AG04450 (cell line): ENCODE data around the gene ABTB2. TPM values are rescaled to one million over a fixed set of nuclear protein-coding genes. Genes with fewer than 3 reads are reported as not detected.

Source experiments
- CTCF ChIA-PET: fragments of 300-600, 350-600 bp; formaldehyde crosslinking; extraction: SDS; loops from one replicate; lab custom pipeline; 2022; ENCODE audit warnings: antibody characterized with exemption, inconsistent platforms; lab: Charles Lee
- POLR2A ChIA-PET: fragments of 350-600 bp; formaldehyde crosslinking; extraction: SDS; loops from one replicate; lab custom pipeline; 2021; ENCODE audit warnings: antibody characterized with exemption, inconsistent platforms; lab: Yijun Ruan, JAX
- DNase-seq: peaks from one replicate; pipeline ENCODE4 v3.0.0-alpha.2; 2011; ENCODE audit warnings: low read depth, low spot score
- H3K27ac ChIP-seq: one replicate; pipeline ENCODE4 v1.5.1; 2012; ENCODE audit warnings: low read depth, low read length, control low read depth
- H3K27me3 ChIP-seq: one replicate; pipeline ENCODE4 v1.6.0; 2012; ENCODE audit warnings: low read length; ENCODE audit not compliant: control insufficient read depth, insufficient read depth
- H3K4me3 ChIP-seq: 2 replicates; pipeline ENCODE4 v1.5.1; 2011; ENCODE audit warnings: mild to moderate bottlenecking, low read depth, low read length, control low read depth
- H3K9me3 ChIP-seq: 2 replicates; pipeline ENCODE4 v1.5.1; 2012; ENCODE audit warnings: low read length; ENCODE audit not compliant: control insufficient read depth, insufficient read depth
- CTCF ChIP-seq: IDR thresholded peaks from 2 replicates; pipeline ENCODE4 v1.5.1; 2011; ENCODE audit warnings: low read depth, low read length, control low read depth, inconsistent platforms
- polyA plus RNA-seq: library from polyadenylated mRNA; depleted of rRNA; stranded (reverse); fragments of >200 nt; gene quantifications from 2 replicates; pipeline ENCODE4 v1.2.3, GENCODE V29; 2011

ABTB2 gene
- polyA plus RNA-seq, 1 experiment: 0.43 TPM

DNA sequence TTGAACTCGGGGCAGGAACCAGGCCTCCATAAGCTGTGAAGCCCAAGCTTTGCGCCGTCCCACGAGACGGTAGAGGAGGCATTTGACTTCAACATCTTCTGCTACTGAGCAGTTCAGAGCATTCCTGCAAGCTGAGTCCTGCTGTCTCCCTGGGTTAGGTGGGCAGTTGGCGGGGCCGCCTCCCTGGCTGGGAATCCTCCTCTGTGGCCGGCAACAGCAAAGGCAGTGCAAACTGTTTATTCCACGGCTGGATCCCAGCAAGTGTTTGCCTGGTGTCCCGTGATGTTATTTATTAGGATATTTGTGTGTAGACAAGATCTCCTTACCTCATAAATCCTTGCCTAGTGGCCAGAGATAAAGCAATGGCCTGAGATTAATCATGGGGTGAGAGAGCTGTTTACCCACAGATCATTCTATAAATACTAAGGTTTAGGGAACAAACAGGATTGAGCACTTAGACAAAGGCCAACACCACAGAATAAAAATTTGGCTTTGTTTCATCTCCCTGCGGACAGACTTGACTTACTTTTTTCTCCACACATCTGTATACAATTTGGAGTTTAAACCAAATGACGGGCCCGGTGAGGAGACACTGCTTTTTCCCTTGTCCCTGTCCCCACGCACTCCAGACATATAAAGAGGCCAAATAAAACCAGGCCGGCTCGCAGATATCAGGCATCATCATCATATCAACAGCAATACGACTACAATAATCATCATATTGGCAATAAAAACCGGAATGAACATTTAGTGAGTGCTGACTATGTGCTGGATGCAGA lies 189.0 kb downstream of the ABTB2 start:
- ChIA-PET POLR2A (no interaction called here), CTCF (interaction anchor here (1.2 to 1.7 kb wide), 2 partner anchors 189 to 299 kb away, joined by 3 to 5 read pairs; partner anchors contain the start of gene ABTB2)
- H3K27me3 ChIP-seq: peaks cover 6% of the 10 kb centered on the region
- no peak overlapping the region for H3K27ac ChIP-seq
- DNase-seq: no peak
- H3K4me3 ChIP-seq: no peak overlapping the region
- no peaks in the 10 kb centered on the region; the same call in 1 of the 2 replicates for H3K9me3 ChIP-seq
- no peak for TF ChIP-seq CTCF

GRCh38 chr11:34167961-34168360 lies 189.8 kb downstream of the ABTB2 start:
- no peak for DNase-seq
- H3K4me3 ChIP-seq: no peak overlapping the region
- H3K27ac ChIP-seq: no peak overlapping the region
- ChIA-PET POLR2A (no interaction called here), CTCF (interaction anchor here (0.7 to 1.7 kb wide), 3 partner anchors 190 to 300 kb away, joined by 3 to 5 read pairs (median 3); partner anchors contain the start of gene ABTB2)
- peaks cover 6% of the 10 kb centered on the region for H3K27me3 ChIP-seq
- TF ChIP-seq CTCF: no peak
- no peaks in the 10 kb centered on the region; the same call in 1 of the 2 replicates for H3K9me3 ChIP-seq

- no peak overlapping the region for H3K27ac ChIP-seq
- ChIA-PET POLR2A (no interaction called here), CTCF (no interaction called here)
- no peaks in the 10 kb centered on the region; the same call in 1 of the 2 replicates for H3K9me3 ChIP-seq
- H3K27me3 ChIP-seq: peaks cover 5% of the 10 kb centered on the region
- H3K4me3 ChIP-seq: no peak overlapping the region
- DNase-seq: no peak
- no peak for TF ChIP-seq CTCF
These were observed 190.7 kb downstream of the ABTB2 start for GRCh38 chr11:34166806-34167740.

DNA sequence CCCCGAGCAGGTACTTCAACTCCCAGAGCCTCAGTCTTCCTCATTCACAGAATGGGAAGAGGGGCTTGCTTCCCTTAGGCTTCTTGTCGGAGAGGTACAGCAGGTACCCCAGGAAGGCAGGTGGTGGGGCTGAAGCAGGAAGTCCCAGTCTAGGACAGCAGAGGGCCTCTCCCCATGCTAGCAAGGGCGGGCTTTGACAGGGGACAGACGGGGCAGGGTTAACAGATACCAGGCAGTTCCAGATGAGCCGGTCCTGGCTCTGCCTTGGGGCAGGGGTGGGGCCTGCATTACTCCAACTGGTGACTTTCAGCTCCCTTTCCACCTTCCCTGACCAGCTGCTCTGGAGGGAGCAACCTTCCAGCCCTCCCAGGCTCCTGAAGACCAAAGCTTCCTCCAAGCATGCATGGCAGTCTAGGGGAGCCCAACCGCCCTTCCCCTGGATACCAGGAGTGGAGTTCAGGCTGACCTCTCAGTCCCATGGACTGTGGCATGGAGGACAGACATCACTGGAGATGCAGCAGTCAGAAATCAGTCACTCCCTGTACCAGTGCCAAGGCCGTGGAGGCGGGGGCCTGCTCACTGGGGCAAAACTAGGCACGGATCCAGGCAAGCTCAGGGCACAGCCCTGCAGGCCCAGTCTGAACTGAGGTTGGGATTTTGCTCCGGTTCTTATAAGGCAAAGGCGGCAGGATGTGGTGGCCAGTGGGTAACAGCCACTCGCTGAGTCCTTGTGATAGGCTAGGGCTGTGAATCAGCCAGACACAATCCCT lies 191.8 kb downstream of the ABTB2 start:
- POLR2A ChIA-PET: no interaction called here
- Histone ChIP-seq H3K27ac (no peak overlapping the region), H3K27me3 (peaks cover 5% of the 10 kb centered on the region), H3K4me3 (no peak overlapping the region), H3K9me3 (no peaks in the 10 kb centered on the region; the same call in 1 of the 2 replicates)
- TF ChIP-seq CTCF: no peak
- CTCF ChIA-PET: interaction anchor here (1.7 kb wide), 1 partner anchor 8 kb away, joined by 8 read pairs; no protein-coding TSS in a partner anchor
- no peak for DNase-seq
